Inferior parietal cortex (tissue), 1 donor: ENCODE data around the gene TOMM6.

ENCODE experiments used
- DNase-seq: peaks from one replicate; pipeline ENCODE4 v3.0.0-alpha.2; 2016; ENCODE audit errors: extremely low spot score

TOMM6 gene

DNA sequence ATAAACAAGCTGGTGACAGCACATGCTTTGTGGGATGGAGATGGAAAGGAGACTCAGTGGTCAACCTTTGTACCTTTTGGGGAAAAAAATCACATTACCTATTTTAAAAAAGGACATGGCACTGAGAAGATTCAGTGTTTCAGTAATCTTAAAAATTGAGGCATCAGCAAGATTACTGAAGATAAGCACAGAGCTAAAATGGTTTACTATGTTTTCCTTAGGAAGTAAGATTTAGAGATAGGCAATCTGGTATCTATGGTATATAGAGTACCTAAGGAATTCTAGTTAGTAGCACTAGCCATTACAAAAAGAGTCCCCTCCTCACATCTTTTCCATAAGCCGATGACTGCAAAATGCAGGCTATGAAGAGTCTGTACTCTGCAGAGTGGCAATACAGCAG is 35.7 kb downstream of the TOMM6 start:
- DNase-seq: no peak

DNA sequence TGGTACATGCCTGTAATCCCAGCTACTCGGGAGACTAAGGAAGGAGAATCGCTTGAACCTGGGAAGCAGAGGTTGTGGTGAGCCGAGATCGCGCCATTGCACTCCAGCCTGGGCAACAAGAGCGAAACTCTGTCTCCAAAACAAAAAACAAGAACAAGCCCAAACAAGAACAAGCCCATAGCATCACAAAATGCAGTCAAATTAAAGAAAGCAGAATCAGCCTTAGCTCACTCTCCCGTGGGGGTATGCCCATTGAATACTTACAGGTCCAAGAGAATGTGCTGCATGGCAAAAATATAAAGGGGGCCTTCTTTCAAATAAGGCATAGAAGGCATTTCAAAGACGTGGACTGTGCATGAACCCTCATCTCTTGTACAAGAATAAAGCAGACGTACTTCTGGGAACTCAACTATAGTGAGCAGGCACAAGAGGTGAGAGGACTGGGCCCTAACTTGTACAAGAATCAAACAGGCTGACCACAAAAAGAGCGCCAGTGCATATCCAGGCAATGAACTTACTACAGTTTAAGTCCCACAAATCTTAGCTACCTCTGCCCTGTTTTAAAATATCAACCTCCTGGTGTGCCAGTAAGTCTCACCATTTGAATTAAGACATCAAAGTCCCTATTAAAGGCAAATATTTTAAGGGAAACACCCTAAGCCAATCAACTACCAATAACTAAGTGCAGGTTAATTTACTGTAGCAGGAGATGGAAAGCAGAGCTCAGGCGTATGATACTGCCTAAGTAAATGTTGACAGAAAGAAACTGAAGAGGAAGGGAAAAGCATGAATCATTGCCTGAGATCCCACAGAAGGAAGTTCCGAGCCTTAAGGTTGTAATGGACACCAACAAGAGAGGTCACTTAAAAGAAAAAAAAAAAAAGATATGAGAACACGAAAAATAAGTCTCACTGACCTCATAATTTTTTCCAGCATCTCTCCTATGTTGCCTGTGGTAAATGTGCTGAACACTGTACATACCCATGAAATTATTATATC is 37.4 kb downstream of the TOMM6 start:
- no peak for DNase-seq

DNA sequence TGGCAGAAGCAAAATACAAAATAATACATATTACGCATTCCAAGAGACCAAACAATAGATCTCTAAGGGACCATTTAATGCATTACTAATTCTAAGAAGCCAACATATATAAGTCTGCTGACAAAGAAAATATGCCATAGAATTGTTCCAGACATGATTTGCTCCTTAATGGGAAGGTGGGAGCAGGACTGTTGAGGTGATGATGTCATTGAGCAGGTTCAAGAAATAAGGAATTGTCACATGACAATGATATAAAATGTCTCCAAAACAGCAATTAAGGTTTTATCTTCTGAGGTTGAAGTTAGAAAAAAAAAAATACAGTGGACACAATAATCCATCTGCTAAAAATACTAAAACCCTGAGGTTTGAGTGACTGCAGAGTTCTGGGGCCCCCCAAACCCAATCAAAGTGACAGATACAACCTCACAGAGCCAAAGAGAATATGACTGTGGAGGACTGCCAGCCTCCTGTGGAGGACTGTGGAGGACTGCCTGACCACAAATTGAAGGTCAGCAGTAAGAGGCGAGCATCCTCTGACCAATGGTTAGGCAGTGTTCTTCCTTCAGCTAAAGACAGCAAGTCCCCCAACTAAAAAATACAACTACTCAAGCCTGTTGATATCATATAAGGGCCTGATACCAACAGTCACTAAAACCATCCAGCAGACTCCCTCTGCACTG is 39.0 kb downstream of the TOMM6 start:
- DNase-seq: no peak

DNA sequence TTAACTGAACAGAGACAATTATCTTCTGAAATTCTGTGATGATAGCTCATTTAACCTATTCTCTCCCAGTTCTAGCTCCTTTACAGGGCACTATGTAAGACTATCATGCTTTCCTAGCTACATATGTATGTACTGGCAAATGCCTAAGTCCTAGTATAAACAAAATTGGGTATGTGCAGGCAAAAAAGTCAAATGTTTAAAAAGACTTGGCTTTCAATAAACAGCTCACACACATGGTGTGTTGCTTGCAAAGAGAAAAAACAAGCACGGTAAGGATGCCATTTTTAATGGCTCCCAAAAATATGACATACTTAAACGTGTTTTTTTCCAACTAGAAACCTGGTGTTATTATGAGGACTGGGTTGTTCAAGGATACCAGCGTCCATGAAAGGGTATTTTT is 44.8 kb downstream of the TOMM6 start:
- DNase-seq: no peak

DNA sequence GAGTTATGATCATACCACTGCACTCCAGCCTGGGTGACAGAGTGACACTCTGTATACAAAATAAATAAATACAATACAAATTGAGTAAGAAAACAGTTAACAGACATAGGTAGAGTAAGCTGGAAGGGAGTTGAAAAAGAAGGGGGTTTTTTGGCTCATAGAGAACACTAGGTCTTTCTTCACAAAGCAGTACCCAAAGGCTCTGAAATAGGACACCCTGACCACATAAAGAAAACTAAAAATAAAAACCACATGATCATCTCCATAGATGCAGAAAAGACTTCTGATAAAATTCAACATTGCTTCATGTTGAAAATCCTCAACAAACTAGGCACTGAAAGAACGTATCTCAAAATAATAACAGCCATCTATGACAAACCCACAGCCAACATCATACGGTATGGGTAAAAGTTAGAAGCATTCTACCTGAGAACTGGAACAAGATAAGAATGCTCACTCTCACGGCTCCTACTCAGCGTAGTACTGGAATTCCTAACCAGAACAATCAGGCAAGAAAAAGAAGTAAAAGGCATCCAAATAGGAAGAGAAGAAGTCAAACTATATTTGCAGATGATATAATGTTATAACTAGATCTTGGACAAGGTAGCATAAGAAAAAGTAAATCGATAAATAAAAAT is 48.6 kb downstream of the TOMM6 start:
- no peak for DNase-seq

DNA sequence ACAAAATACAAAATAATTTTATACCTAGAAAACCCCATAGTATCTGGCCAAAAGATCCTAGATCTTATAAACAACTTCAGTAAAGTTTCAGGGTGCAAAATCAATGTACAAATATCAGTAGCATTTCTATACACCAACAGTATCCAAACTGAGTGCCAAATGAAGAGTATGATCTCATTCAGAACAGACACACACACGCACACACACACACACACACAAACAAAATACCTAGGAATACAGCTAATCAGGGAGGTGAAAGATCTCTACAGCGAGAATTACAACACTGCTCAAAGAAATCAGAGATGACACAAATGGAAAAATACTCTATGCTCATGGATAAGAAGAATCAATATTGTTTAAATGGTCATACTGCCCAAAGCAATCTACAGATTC is 49.2 kb downstream of the TOMM6 start:
- no peak for DNase-seq
